ENCODE results near the gene FLAD1. TPM values are rescaled to one million over a fixed set of nuclear protein-coding genes. Genes with fewer than 3 reads are reported as not detected.

FLAD1 gene
- polyA plus RNA-seq, 1 donor, result 20.6 TPM

DNA sequence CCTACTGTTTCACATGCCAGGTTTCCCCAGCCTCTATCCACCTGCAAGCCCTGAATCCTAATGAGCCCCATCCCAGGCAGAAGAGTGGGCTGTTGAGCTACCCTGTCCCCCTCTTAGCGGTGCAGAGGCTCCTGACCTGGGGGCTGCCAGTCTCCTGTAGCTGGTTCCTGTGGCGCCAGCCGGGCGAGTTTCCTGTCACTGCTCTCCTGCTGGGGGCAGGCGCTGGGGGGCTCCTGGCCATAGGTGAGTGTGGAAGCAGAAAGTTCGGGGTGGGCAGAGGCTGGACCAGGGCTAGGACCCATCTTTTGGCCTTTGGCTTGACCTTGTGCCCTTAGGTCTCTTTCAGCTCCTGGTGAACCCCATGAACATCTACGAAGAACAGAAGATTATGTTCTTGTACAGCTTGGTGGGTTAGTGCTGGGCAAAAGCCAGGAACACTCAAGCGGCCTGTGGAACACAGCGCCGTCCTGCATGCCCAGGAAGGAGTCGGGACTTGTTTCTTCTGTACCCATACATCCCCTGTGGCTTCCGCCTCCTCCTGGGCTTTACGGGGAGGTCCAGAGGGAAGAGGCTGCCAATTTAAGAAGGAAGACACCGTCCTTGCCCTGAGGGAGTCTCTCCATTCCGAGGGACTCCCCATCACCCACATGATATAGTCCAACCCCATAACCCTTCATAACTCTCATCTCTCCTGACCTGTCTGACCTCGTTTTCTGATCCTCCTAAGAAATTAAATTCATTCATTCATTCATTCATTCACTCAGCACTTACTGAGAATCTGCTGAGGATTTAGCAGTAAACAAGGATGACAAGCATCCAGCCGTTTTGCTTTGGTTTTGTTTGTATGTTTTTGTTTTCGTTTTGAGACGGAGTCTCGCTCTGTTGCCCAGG, 51.4 kb downstream of the FLAD1 start:
- DNase-seq (ENCODE audit: low read depth), result no peak

- no peak for DNase-seq (ENCODE audit: low read depth)
Measured at GRCh38 chr1:155035936-155036335, 52.8 kb downstream of the FLAD1 start.

GRCh38 chr1:155037043-155037442, 53.9 kb downstream of the FLAD1 start:
- DNase-seq (ENCODE audit: low read depth), result no peak

DNA sequence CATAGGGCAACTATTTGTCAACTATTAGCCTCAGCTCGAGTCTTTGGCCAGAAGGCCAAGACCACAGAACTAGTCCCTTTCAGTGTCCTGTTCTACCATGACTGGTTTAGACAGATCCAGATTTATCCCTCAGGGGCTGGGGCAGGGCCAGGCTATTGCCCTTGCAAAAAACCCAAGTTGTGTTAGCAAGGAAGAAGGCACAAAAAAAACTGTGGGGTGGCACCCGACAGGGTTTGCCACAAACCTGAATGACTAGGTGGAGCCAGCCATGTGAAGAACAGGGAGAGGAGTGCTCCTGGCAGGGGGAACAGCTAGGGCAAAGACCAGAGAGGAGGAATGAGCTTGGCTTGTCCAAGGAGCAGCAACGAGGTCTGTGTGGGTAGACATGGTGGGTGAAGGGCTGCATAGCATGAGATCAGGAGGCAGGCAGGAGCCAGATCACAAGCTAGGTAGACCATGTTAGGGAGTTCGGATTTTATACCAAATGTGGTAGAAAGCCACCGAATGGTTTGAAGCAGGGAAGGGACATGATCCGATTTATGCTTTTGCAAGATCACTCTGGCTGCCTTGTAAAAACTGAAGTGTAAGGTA, 54.8 kb downstream of the FLAD1 start:
- DNase-seq (ENCODE audit: low read depth), result no peak

GRCh38 chr1:155038602-155039307, 55.6 kb downstream of the FLAD1 start:
- DNase-seq (ENCODE audit: low read depth), result no peak

GRCh38 chr1:155039308-155039669, 56.1 kb downstream of the FLAD1 start:
- DNase-seq (ENCODE audit: low read depth), result no peak

DNA sequence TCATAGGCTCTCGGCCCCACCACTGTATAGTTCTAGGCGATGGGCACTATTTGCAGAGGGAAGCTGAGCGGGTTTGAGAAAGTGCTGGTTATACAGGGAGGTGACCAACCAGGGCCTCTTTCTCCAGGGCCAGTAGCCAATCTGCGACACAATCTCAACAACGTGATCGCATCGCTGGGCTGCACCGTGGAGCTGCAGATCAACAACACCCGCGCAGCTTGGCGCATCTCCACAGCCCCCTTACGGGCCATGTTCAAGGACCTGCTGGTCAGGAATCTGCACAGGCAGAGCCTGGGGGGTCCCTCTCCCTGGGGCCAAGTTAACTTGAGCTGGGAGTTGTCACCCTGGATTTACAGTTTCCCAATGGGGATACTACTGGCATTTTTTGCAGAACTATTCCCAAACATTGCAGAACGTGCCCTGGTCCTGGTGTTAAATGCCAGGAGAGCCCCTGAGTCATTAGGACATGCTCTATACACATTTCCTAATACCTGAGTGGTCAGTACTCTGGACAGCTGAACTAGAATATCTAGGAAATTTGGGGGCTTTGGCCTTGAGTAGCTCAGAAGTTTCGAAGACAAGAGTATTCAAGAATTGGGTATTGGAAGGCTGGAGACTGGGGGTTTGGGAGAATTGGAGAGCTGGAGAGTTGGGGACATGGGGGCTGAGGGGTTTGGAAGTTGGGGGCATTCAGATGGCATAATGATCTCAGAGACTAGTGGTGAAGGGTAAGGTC, 57.4 kb downstream of the FLAD1 start:
- DNase-seq (ENCODE audit: low read depth), result no peak

Other genes with a start within 250 kb of the FLAD1 start
- gene KCNN3, start 113.1 kb upstream of the FLAD1 start, polyA plus RNA-seq (ENCODE audit: insufficient read length), result 10.1 TPM
- 26.8 TPM for gene PMVK, start 46.6 kb upstream of the FLAD1 start, polyA plus RNA-seq (ENCODE audit: insufficient read length)
- gene PBXIP1, start 27.2 kb upstream of the FLAD1 start, polyA plus RNA-seq (ENCODE audit: insufficient read length), result 164 TPM
- 28.3 TPM for gene PYGO2, start 21.6 kb upstream of the FLAD1 start, polyA plus RNA-seq (ENCODE audit: insufficient read length)
- gene SHC1, start 12.6 kb upstream of the FLAD1 start, polyA plus RNA-seq (ENCODE audit: insufficient read length), result 67.4 TPM
- gene CKS1B, start 8.7 kb upstream of the FLAD1 start, polyA plus RNA-seq (ENCODE audit: insufficient read length), result 47.6 TPM
- not detected for gene LENEP, start 10.2 kb downstream of the FLAD1 start, polyA plus RNA-seq (ENCODE audit: insufficient read length)
- 11.4 TPM for gene ZBTB7B, start 19.5 kb downstream of the FLAD1 start, polyA plus RNA-seq (ENCODE audit: insufficient read length)
- gene DCST2, start 50.4 kb downstream of the FLAD1 start, polyA plus RNA-seq (ENCODE audit: insufficient read length), result 0.63 TPM
- 0.09 TPM for gene DCST1, start 50.5 kb downstream of the FLAD1 start, polyA plus RNA-seq (ENCODE audit: insufficient read length)
- gene ADAM15, start 68.0 kb downstream of the FLAD1 start, polyA plus RNA-seq (ENCODE audit: insufficient read length), result 57.1 TPM
- 6.5 TPM for gene EFNA4, start 80.4 kb downstream of the FLAD1 start, polyA plus RNA-seq (ENCODE audit: insufficient read length)
- gene EFNA3, start 95.5 kb downstream of the FLAD1 start, polyA plus RNA-seq (ENCODE audit: insufficient read length), result 2.1 TPM
- gene EFNA1, start 144.5 kb downstream of the FLAD1 start, polyA plus RNA-seq (ENCODE audit: insufficient read length), result 20.6 TPM
- 18.6 TPM for gene SLC50A1, start 152.5 kb downstream of the FLAD1 start, polyA plus RNA-seq (ENCODE audit: insufficient read length)
- gene DPM3, start 157.2 kb downstream of the FLAD1 start, polyA plus RNA-seq (ENCODE audit: insufficient read length), result 23.9 TPM
- 85.3 TPM for gene KRTCAP2, start 190.0 kb downstream of the FLAD1 start, polyA plus RNA-seq (ENCODE audit: insufficient read length)
- 0.46 TPM for gene TRIM46, start 190.5 kb downstream of the FLAD1 start, polyA plus RNA-seq (ENCODE audit: insufficient read length)
- 63.0 TPM for gene THBS3, start 224.6 kb downstream of the FLAD1 start, polyA plus RNA-seq (ENCODE audit: insufficient read length)
- gene MTX1, start 225.4 kb downstream of the FLAD1 start, polyA plus RNA-seq (ENCODE audit: insufficient read length), result 16.9 TPM

Measured in forelimb muscle (tissue), 1 donor.